NCI-H1048 (cell line): ENCODE results near the gene C11orf21.
"Not testable (repeated sequence)": the region's sequence is repeated elsewhere in the genome, so short reads cannot be mapped to it uniquely, and the experiment has no call there.

Source experiments
- DNase-seq: peaks from one replicate; lab custom pipeline; 2025; lab: John Stamatoyannopoulos, UW

Gene C11orf21

GRCh38 chr11:2295971-2296912 lies 5.5 kb downstream of the C11orf21 start:
- DNase-seq: no peak

GRCh38 chr11:2294926-2295290 lies 6.8 kb downstream of the C11orf21 start:
- no peak for DNase-seq

GRCh38 chr11:2293984-2294925 lies 7.5 kb downstream of the C11orf21 start:
- no peak for DNase-seq

- DNase-seq: no peak
These were observed 8.2 kb downstream of the C11orf21 start for GRCh38 chr11:2293531-2293971.

GRCh38 chr11:2290351-2290841 lies 11.3 kb downstream of the C11orf21 start:
- DNase-seq: no peak

GRCh38 chr11:2289859-2290258 lies 11.9 kb downstream of the C11orf21 start:
- DNase-seq: no peak

- no peak for DNase-seq
These were observed 12.4 kb downstream of the C11orf21 start for GRCh38 chr11:2289350-2289749.

- no peak for DNase-seq
These were observed 14.6 kb downstream of the C11orf21 start for GRCh38 chr11:2287091-2287490.

- DNase-seq: not testable (repeated sequence)
These were observed 15.4 kb downstream of the C11orf21 start for GRCh38 chr11:2286350-2286749.

- DNase-seq: no peak
These were observed 21.5 kb downstream of the C11orf21 start for GRCh38 chr11:2280208-2280607.

GRCh38 chr11:2277933-2278523 lies 23.7 kb downstream of the C11orf21 start:
- DNase-seq: no peak

GRCh38 chr11:2277008-2277346 lies 24.7 kb downstream of the C11orf21 start:
- no peak for DNase-seq

- DNase-seq: no peak
These were observed 25.3 kb downstream of the C11orf21 start for GRCh38 chr11:2276280-2277007.

- DNase-seq: no peak
These were observed 26.1 kb downstream of the C11orf21 start for GRCh38 chr11:2275334-2276279.

- DNase-seq: no peak
These were observed 27.9 kb downstream of the C11orf21 start for GRCh38 chr11:2273771-2274170.

GRCh38 chr11:2273311-2273710 lies 28.4 kb downstream of the C11orf21 start:
- DNase-seq: no peak

GRCh38 chr11:2272946-2273280 lies 28.8 kb downstream of the C11orf21 start:
- DNase-seq: no peak

- no peak for DNase-seq
These were observed 29.3 kb downstream of the C11orf21 start for GRCh38 chr11:2272228-2272945.

GRCh38 chr11:2271327-2272227 lies 30.1 kb downstream of the C11orf21 start:
- DNase-seq: no peak
